Endometrial microvascular endothelial cells (primary cell): ENCODE results near the gene ANKRD12. TPM values are rescaled to one million over a fixed set of nuclear protein-coding genes. Genes with fewer than 3 reads are reported as not detected.
"Not testable (repeated sequence)": the region's sequence is repeated elsewhere in the genome, so short reads cannot be mapped to it uniquely, and the experiment has no call there.

Experiments
- in situ Hi-C: cut with HindIII; loops from 2 replicates; pipeline ENCODE4 v1.10.0; 2017; ENCODE audit warnings: low sequenced_read_pairs, low pct_unique_long_range_greater_than_20kb; ENCODE audit errors: inconsistent ontology term
- total RNA-seq: library from RNA; depleted of rRNA; stranded (reverse); fragments of >200 nt; gene quantifications from one replicate; pipeline ENCODE4 v1.2.3, GENCODE V29; 2015; ENCODE audit errors: inconsistent ontology term

ANKRD12 gene
- 4.8 TPM for total RNA-seq

DNA sequence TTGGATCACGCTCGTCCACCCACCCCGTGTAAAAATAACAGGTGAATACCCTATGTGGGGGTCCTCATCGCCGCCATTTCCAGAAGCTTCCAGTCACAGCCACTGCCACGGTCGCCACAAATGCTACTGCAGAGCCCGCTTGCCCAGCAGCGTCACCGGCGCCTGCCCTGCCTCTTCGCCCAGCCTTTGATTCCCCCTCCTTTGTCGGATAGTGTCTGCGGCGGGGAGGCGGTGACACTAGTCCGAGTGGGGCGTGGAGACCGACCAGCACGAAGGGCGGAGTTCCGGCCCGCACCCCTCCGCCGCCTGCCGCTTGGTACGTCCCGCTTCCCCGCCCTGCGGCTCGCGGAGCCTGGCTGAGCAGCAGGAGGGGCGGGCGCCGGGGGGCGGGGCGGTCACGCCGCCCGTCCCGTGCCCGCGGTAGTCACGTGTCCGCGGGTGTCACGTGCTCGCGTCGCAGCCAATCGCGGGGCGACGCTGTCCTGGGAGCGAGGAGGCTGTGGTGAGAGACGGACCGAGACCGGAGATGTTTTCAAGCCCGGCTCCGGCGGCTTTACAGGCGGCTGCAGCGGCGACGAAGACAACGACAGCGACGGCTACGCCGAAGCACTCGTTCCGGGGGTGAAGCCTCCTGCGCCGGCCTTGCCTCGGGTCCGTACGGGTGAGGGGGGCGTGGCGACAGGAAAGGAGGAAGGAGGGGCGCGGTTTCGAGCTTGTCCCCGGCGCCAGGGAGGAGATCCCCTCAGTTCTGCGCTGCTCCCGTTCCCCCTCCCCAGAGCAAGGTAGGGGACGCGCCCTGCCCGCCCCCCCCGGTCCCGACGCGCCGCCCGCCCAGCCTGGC is at the start of gene ANKRD12:
TSS of gene ANKRD12 (plus strand) at position 467 of the 841 bp plus-strand sequence. CDS start 45,652 bp downstream, outside the sequence.
- in situ Hi-C loops = no loop called here

DNA sequence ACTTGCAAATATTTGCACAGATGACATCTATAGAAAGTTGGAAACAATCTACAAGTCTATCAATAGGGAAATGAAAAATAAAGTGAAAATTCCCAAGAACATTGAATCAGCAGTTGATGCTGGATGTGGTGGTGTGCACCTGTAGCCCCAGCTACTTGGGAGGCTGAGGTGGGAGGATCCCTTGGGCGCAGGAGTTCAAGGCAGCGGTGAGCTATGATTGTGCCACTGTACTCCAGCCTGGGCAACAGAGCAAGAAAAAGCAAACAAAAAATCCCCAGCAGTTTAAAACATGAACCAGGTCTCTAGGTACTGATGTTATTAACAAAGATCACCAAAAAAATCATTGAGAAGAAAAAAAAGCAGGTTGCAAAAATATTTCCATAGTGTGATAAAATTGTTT is 49.4 kb upstream of the ANKRD12 start:
- in situ Hi-C loops = no loop called here

DNA sequence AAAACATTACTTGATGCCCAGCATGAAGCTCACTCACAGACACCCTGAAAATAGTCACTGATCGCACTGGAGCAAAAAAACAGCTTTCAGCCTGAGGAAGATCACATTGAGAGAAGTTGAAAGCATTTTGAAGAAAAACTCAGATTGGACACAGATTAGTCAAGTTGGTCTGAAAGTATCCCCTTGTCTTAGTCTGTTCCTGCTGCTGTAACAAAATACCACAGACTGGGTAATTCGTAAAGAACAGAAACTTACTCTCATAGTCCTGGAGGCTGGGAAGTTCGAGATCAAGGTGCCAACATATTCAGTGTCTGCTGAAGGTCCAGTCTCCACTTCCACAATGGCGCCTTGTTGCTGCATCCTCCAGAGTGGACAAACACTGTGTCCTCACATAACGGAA is 48.3 kb upstream of the ANKRD12 start:
- in situ Hi-C loops = no loop called here

DNA sequence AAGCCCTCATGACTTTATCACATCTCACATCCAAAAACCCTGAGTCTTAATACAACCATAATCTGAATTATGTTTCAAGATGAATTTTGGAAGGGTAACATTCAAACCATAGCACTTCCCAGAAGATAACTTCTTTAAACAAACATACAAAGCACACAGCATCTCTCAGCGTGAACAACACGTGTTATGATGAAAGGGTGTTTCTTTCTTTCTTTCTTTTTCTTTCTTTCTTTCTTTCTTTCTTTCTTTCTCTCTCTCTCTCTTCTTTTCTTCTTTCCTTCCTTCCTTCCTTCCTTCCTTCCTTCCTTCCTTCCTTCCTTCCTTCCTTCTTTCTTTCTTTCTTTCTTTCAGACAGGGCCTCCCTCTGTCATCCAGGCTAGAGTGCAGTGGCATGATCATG is 47.9 kb upstream of the ANKRD12 start:
- in situ Hi-C loops = not testable (repeated sequence)

DNA sequence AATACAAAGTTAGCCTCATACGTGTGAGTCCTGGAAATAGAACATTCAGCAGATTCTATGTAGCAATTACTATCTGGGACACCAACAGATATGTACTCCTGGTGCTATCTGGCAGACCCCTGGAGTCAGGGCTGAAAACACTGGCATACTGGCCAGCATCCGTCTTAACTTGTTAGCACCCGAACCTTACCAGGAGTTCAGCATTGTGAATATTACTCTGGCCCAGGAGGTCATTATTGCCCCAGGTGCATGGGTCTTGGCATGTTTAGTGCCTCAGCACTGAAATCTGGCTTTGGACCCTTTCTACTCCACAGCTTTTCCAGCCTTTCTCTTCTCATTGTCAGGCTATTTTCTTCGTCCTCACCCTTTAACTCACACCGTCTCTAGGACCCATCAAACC is 46.0 kb upstream of the ANKRD12 start:
- in situ Hi-C loops = no loop called here

DNA sequence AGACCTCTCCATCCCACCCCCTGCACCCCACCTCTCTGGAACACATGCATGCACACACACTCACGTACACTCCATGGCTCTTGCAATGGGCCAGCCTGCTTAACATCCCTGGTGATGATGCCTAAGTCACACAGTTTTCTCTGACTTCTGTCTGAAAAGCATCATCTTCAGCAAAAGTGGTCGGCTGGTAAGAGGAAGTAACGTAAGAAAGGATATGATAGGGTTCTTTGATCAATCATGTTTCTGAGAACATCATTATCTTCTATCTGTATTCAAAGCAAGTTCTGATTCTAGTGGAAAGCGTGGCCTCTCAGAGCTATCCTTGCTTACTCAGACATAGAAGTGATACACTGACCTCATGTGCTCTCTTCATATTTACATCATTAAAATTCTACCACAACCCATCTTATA is 45.5 kb upstream of the ANKRD12 start:
- in situ Hi-C loops = no loop called here

DNA sequence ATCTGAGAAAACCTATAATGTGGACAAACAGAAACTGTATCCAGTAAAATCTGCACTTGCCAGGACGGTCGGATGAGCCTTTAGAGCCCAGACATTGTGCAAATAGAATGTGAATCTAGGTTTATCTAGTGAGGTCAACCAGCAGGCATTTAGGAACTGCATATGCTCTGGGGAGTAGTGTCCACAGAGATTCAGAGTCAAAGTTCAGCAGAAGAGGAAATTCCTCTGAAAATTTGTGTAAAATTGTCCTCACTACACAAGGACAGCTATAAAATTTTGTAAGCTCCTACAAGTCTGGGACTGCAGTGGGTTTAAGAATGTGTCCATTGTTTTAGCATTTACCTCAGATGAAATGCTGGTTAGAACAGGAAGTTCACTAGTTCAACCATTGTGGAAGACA is 43.9 kb upstream of the ANKRD12 start:
- in situ Hi-C loops = no loop called here

DNA sequence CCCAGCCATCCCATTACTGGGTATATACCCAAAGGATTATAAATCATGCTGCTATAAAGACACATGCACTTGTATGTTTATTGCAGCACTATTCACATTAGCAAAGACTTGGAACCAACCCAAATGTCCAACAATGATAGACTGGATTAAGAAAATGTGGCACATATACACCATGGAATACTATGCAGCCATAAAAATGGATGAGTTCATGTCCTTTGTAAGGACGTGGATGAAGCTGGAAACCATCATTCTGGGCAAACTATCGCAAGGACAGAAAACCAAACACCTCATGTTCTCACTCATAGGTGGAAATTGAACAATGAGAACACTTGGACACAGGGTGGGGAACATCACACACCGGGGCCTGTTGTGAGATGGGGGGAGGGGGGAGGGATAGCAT is 43.5 kb upstream of the ANKRD12 start:
- in situ Hi-C loops = not testable (repeated sequence)

DNA sequence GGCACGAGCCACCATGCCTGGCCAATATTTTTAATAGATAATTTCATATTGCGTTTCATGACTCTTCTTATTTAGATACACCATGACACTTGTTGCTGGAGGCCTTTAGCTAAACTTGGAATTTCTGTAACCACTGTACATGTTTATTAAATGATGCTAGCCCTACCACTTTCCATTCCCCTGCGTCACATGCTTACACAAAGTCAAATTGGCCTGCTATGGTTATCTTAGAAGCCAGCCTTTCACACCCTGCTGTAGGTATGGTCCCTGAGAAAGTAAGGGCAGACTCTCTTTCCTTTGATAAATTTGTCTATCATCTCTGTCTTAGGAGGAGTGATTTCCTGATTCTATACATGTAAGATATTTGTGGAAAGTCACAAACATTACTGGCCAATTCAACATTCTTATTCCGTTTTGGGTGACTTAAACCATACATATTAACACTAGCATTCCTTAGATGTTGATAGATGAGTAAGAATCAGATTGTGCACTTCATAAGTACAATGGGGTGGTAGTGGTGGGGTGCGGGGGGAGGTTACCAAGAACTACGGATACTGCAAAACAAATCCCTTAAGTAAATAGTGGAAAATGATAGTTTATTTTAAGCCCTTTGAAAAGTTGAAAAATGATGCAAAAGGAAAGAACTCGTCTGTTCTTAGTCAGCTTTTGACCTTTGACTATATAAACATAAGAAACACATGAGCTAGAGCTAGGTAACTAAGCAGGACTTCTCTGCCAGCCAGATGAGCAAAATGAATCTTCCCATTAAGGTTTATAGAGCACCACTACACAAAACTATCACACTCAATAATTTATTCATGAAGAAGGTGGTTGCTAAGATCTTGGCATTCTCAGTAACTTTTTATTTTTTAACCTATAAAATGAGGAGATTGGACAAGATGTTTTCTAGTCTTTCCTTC is 42.0 kb upstream of the ANKRD12 start:
- in situ Hi-C loops = no loop called here

DNA sequence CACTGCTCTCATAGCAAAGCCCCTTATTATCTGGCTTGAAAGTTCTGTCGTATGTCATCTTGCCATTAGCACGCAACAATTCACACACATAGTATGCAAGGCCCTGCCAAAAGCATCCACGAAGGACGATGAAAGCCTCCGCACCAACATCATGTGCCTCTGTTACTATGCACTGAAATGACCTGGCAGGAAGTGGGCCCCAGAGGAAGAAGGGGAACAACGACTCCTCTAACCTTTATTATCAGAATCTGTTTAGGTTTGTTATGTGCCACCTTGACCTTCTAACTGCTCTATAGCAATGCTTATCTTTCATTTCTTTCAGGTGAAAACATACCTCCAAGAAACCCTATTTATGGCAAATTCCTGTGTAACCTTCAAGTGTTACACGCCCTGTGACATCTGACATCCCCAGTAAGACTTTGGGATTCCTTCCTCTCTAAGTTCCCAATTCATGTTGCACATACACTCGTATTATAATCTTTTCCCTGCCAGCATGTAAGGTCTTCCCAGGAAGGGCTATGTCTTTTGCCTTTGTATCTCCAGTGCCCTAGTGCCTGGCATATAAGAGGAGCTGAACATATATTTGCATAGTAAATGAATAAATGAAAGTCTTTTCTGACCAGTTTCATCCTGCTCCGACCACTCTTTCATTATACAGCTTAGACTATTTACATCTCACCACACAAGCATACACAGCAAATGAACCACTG is 41.1 kb upstream of the ANKRD12 start:
- in situ Hi-C loops = no loop called here

DNA sequence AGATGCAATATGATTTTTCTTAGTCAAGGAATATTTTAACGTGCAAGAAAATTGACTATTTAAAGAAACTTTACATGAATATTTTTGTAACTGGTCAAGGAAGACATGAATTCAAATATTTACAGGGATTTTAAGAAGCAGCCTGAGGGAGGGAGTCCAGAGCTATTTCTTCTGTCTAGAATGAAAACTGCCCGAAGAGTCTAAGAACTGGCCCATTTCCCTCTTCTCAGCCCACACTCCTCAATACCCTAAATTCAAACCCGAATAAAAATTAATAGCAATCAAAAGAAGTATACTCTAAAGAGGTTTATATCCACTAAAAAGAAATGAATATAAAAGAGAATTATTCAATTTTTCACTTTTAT is 40.6 kb upstream of the ANKRD12 start:
- in situ Hi-C loops = no loop called here

DNA sequence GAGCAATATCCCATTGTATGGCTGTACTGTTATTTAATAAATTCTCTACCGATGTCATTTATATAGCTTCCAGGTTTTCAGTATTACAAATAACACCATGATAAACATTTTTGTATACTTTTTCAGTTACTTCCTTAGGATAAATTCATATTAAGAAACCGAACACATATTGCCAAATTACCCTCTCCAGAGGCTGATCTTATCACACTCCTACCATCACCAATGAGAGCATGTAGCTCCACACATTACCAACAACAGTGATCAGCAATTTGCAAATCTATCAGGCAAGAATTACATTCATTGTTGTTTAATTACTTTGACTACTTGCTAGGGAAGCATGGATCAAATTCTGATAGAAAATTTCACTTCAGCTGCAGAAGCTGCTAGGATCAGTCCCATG is 39.9 kb upstream of the ANKRD12 start:
- in situ Hi-C loops = no loop called here

DNA sequence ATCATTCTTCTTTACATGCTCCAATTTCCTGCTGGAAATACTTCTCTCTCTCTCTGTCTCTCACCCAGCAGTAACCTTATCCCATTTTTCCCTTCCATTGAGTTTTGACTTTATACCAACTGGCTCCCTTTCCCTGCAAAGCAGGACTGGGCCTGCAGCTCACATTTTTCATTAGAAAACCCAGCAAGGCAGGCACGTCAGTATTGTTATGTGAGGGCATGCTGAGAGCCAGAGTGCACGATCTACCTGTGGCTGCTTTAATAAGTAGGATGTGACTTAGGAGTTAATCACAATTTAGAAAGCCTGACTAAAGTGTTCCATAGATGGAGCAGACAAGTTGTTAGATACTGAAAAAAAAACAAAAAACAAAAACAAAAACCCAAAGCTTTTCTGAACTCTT is 39.2 kb upstream of the ANKRD12 start:
- in situ Hi-C loops = no loop called here

DNA sequence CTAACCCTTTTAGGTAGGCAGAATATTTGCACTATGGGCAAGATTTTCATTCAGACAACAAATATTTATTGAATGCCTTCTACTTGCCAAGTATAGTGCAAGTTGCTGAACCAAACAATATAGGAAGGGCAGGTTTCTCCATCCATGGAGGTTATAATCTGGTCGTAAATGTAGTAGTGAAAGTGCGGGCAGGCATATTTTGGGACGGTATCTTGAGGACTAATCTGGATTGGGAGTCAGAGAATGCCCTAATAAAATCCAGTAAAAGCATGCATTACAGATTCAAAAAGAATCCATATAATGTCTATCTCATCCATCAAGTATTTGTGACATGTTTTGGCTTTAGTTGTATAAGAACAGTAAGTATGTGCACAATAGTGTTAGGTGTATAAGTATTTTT is 35.8 kb upstream of the ANKRD12 start:
- in situ Hi-C loops = no loop called here

DNA sequence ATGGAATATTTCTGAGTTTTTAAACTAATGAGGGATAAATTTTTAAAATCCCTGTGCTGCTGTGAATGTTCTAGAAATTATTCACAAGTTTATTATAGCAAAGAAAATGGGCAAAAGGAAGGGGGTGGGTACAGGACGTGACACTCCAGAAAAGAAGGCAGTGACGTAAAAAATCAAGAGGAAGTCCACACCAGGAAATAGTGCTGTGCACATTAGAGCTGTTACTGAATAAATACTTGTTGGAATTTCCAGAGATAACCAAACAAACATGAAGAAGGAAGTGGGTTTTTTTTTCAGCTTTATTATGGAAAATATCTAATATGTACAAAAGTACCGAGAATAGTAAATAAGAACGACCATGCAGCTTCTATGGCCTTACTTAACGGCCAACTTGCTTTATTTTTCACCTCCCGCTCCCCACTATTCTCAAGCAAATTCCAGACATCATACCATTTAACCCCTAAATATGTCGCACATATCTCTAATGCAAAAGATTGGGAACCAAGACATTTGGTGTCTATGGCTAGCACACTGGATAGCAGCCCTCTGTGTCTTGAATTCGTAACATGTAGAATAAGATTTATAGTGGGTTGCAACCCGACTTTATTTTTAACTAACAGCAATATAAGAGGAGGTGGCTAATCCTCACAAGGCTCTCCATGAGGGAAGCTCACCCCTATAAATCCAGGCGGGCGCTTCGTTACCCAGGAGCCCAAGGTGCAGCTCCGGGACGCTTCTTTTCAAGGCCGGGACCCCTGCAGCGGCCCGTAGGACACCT is 34.7 kb upstream of the ANKRD12 start:
- in situ Hi-C loops = no loop called here

DNA sequence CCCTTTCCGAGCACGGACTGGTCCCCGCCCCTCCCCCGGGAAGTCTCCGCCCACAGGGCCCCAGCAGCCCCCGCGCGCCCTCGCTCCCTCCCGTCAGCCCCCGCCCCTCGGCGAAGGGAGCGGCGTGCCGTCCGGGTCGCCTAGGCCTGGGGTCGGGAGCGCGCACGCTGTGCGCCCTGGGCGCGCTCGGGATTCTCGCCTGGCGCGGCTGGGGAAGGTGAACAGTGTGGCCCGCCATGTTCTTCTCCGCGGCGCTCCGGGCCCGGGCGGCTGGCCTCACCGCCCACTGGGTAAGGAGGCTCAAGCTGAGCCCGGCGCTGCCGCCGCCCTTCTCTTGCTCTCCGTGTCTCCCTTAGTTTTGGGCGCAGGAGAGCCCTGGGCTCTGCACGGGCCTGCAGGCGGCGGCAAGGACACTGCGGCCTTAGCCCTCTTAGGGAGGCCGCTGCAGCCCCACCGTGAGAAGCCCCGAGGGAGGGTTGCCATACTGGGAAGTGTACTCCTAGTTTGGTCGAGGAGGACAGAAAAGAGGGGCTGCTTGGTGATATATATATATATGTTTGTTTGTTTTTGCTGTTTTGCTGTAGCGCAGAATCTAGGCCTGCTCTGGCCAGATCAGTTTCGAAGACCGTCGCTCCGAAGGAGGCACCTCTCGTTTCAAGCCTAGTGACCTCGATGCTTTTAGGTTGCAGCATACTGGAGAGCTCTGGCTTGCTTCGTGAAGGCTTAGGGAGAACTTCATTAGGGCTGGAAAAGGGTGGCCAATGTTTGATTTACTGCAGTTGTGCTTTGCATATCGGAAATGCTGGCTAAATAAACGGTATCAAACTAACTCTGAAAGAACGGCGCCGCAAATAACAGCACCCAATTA is 33.8 kb upstream of the ANKRD12 start, which contains the start of gene NDUFV2:
TSS of gene NDUFV2 (plus strand) at position 192 of the 868 bp plus-strand sequence. CDS start at position 237, 45 bp downstream.
- in situ Hi-C loops = no loop called here

DNA sequence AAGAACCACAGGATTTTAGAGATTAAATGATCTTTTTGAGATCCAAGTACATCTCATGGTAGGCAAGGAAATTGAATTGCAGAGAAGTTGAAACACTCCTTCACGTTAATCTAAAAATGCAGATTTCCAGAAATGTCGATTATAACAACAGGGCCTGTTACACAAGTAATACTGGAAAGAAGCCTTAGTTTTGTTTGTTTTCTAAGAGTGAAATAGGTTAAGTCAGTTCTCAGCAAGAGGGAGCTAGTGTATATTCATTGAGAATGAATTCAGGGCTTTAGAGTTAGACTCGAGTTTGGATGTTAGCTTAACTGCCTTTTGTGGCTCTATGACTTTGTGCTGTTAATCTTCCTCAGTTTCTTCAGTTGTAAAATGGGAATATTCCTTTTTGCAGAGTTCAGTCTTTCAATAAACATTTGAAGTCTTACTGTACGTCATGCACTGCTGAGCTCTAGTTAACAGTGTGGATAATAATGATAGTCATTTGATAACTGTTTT is 33.2 kb upstream of the ANKRD12 start:
- in situ Hi-C loops = no loop called here
